ENCODE results near the gene OR7A17. TPM values are rescaled to one million over a fixed set of nuclear protein-coding genes. Genes with fewer than 3 reads are reported as not detected.
A peak's percentile ranks its signal among the peaks of the same experiment; 100 is the strongest.

The OR7A17 gene
- total and polyA plus RNA-seq, 2 experiments from 2014 or later: not detected

- Mint-ChIP-seq H3K9me3 (peaks cover 73% of the 10 kb centered on the region), H3K4me1 (no peaks in the 10 kb centered on the region), H3K4me3 (no peak overlapping the region), H3K36me3 (ENCODE audit: low read depth) (peaks cover 8% of the 10 kb centered on the region; the same call in 2 of the 3 replicates), H3K27ac (no peak overlapping the region), H3K27me3 (ENCODE audit: insufficient read depth, low read depth, poor library complexity) (peaks cover 8% of the 10 kb centered on the region)
- H2AFZ ChIP-seq: no peak overlapping the region
- no peak for TF ChIP-seq ZNF331 (CRISPR knock-in tag; IDR thresholded peaks at IDR 0.05; ENCODE audit: low read depth)
- H3K9me2 ChIP-seq (ENCODE audit: insufficient read depth): no peaks in the 10 kb centered on the region
- DNase-seq (ENCODE audit: low spot score) (no peak), ATAC-seq (no peak)
- H4K20me1 ChIP-seq (replicated peaks; ENCODE audit: insufficient read depth): no peaks in the 10 kb centered on the region
- no peaks in the 10 kb centered on the region for H3F3A ChIP-seq (replicated peaks; ENCODE audit: low read depth)
- no peak overlapping the region for H3K4me2 ChIP-seq
- H3K27ac ChIP-seq (ENCODE audit: low read depth): no peak overlapping the region
- H3K79me2 ChIP-seq (replicated peaks; ENCODE audit: insufficient read depth): no peaks in the 10 kb centered on the region
- no peaks in the 10 kb centered on the region for H3K27me3 ChIP-seq (ENCODE audit: insufficient read depth)
- H3K4me3 ChIP-seq: no peak overlapping the region
- H3K4me1 ChIP-seq (ENCODE audit: insufficient read depth): no peaks in the 10 kb centered on the region
- H3K36me3 ChIP-seq (ENCODE audit: insufficient read depth): no peaks in the 10 kb centered on the region
These were observed 47.6 kb upstream of the OR7A17 start for GRCh38 chr19:14933506-14933905.

- H3K27me3 Mint-ChIP-seq (ENCODE audit: insufficient read depth, low read depth, poor library complexity): peaks cover 4% of the 10 kb centered on the region
- Histone ChIP-seq H3K9me2 (ENCODE audit: insufficient read depth) (no peaks in the 10 kb centered on the region), H3K4me1 (ENCODE audit: insufficient read depth) (no peaks in the 10 kb centered on the region), H3K4me2 (no peak overlapping the region), H3K27ac (ENCODE audit: low read depth) (no peak overlapping the region), H4K20me1 (replicated peaks; ENCODE audit: insufficient read depth) (no peaks in the 10 kb centered on the region), H3K79me2 (replicated peaks; ENCODE audit: insufficient read depth) (no peaks in the 10 kb centered on the region), H3K4me3 (no peak overlapping the region), H3F3A (replicated peaks; ENCODE audit: low read depth) (no peaks in the 10 kb centered on the region), H2AFZ (no peak overlapping the region), H3K27me3 (ENCODE audit: insufficient read depth) (no peaks in the 10 kb centered on the region), H3K36me3 (ENCODE audit: insufficient read depth) (no peaks in the 10 kb centered on the region)
- H3K4me3 Mint-ChIP-seq: no peak overlapping the region
- TF ChIP-seq CTCF (conservative IDR thresholded peaks at IDR 0.05; ENCODE audit: low read depth in 2 of 2) (peak; percentile 42 to 47), JUNB (IDR thresholded peaks at IDR 0.05; ENCODE audit: unreplicated experiment) (no peak), CREB1 (CRISPR knock-in tag; IDR thresholded peaks at IDR 0.05; ENCODE audit: low read depth) (no peak), EZH2phosphoT487 (IDR thresholded peaks at IDR 0.05; ENCODE audit: unreplicated experiment) (no peak)
- H3K36me3 Mint-ChIP-seq (ENCODE audit: low read depth): peaks cover 11% of the 10 kb centered on the region; the same call in 1 of the 3 replicates
- no peaks in the 10 kb centered on the region for H3K4me1 Mint-ChIP-seq
- H3K27ac Mint-ChIP-seq: no peak overlapping the region
- ATAC-seq: peak; percentile 57
- peaks cover 89% of the 10 kb centered on the region for H3K9me3 Mint-ChIP-seq
- peak; percentile 65 for DNase-seq (ENCODE audit: low spot score)
These were observed 30.9 kb upstream of the OR7A17 start for GRCh38 chr19:14916848-14917247.

DNA sequence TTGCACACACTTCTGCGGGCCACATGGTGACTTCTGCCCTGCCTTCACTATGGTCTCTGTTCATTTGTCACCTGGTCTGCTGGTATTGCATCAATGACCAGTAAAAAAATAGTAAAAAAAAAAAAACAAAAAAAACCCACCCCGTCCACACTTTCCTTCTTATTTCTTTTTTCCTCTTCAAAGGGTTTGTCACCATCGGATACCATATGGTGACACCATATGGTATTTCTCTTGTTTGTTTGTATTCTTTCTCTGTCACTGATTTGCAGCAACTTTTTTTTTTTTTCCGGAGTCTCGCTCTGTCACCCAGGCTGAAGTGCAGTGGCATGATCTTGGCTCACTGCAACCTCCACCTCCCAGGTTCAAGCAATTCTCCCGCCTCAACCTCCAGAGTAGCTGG, 29.2 kb upstream of the OR7A17 start:
- Mint-ChIP-seq H3K4me1 (no peaks in the 10 kb centered on the region), H3K27me3 (ENCODE audit: insufficient read depth, low read depth, poor library complexity) (peaks cover 6% of the 10 kb centered on the region), H3K4me3 (no peak overlapping the region), H3K27ac (no peak overlapping the region), H3K36me3 (ENCODE audit: low read depth) (peaks cover 8% of the 10 kb centered on the region; the same call in 1 of the 3 replicates), H3K9me3 (peaks cover 91% of the 10 kb centered on the region)
- no peaks in the 10 kb centered on the region for H3K9me2 ChIP-seq (ENCODE audit: insufficient read depth)
- ATAC-seq (no peak), DNase-seq (ENCODE audit: low spot score) (no peak)
- peak overlapping the region; percentile 84 for H2AFZ ChIP-seq
- no peaks in the 10 kb centered on the region for H3K79me2 ChIP-seq (replicated peaks; ENCODE audit: insufficient read depth)
- no peaks in the 10 kb centered on the region for H3K27me3 ChIP-seq (ENCODE audit: insufficient read depth)
- no peak overlapping the region for H3K27ac ChIP-seq (ENCODE audit: low read depth)
- H4K20me1 ChIP-seq (replicated peaks; ENCODE audit: insufficient read depth): no peaks in the 10 kb centered on the region
- no peaks in the 10 kb centered on the region for H3K36me3 ChIP-seq (ENCODE audit: insufficient read depth)
- H3F3A ChIP-seq (replicated peaks; ENCODE audit: low read depth): no peaks in the 10 kb centered on the region
- H3K4me1 ChIP-seq (ENCODE audit: insufficient read depth): no peaks in the 10 kb centered on the region
- no peak overlapping the region for H3K4me2 ChIP-seq
- no peak overlapping the region for H3K4me3 ChIP-seq
- TF ChIP-seq, protein P1, sequence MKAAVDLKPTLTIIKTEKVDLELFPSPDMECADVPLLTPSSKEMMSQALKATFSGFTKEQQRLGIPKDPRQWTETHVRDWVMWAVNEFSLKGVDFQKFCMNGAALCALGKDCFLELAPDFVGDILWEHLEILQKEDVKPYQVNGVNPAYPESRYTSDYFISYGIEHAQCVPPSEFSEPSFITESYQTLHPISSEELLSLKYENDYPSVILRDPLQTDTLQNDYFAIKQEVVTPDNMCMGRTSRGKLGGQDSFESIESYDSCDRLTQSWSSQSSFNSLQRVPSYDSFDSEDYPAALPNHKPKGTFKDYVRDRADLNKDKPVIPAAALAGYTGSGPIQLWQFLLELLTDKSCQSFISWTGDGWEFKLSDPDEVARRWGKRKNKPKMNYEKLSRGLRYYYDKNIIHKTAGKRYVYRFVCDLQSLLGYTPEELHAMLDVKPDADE (IDR thresholded peaks at IDR 0.05): no peak
- TF ChIP-seq ZNF331 (CRISPR knock-in tag; IDR thresholded peaks at IDR 0.05; ENCODE audit: low read depth) (no peak), POLR2AphosphoS5 (IDR thresholded peaks at IDR 0.05; ENCODE audit: low read depth) (no peak), ZNF462 (CRISPR knock-in tag; IDR thresholded peaks at IDR 0.05) (no peak), CREB1 (CRISPR knock-in tag; IDR thresholded peaks at IDR 0.05; ENCODE audit: low read depth) (no peak)
